22Rv1 (cell line): Measurements from ENCODE around the gene TTLL6.

Experiments
- CTCF ChIP-seq: fragments of 450-650 bp; IDR thresholded peaks from 2 replicates; pipeline ENCODE4 v1.5.1; 2017; ENCODE audit warnings: mild to moderate bottlenecking
- ZFX ChIP-seq: fragments of 450-650 bp; IDR thresholded peaks from 2 replicates; pipeline ENCODE4 v1.6.1; 2017; ENCODE audit warnings: antibody characterized with exemption, borderline replicate concordance

GRCh38 chr17:48751733-48752398 is 65.2 kb downstream of the TTLL6 start:
- no peak for TF ChIP-seq CTCF
- no peak for TF ChIP-seq ZFX
